Endothelial cell (in vitro differentiated cells): Measurements from ENCODE around the gene CLEC9A. TPM values are rescaled to one million over a fixed set of nuclear protein-coding genes. Genes with fewer than 3 reads are reported as not detected.

ENCODE experiments used
- DNase-seq: peaks from one replicate; pipeline ENCODE4 v3.0.0; 2021; ENCODE audit warnings: low spot score
- H3K27ac Mint-ChIP-seq: one replicate; pipeline ENCODE4 v1.8.0; 2021; ENCODE audit warnings: mixed read lengths, inconsistent platforms; ENCODE audit not compliant: unreplicated experiment
- H3K27me3 Mint-ChIP-seq: one replicate; pipeline ENCODE4 v1.8.0; 2021; ENCODE audit warnings: mild to moderate bottlenecking, moderate library complexity, mixed read lengths, inconsistent platforms; ENCODE audit not compliant: unreplicated experiment
- H3K36me3 Mint-ChIP-seq: one replicate; pipeline ENCODE4 v1.8.0; 2021; ENCODE audit warnings: mild to moderate bottlenecking, low read depth, mixed read lengths, inconsistent platforms; ENCODE audit not compliant: unreplicated experiment
- H3K4me1 Mint-ChIP-seq: one replicate; pipeline ENCODE4 v1.8.0; 2021; ENCODE audit warnings: mild to moderate bottlenecking, mixed read lengths, inconsistent platforms; ENCODE audit not compliant: unreplicated experiment
- H3K4me3 Mint-ChIP-seq: one replicate; pipeline ENCODE4 v1.8.0; 2021; ENCODE audit warnings: mild to moderate bottlenecking, mixed read lengths, inconsistent platforms; ENCODE audit not compliant: unreplicated experiment
- H3K9me3 Mint-ChIP-seq: one replicate; pipeline ENCODE4 v1.8.0; 2021; ENCODE audit warnings: mixed read lengths, inconsistent platforms; ENCODE audit not compliant: unreplicated experiment
- CTCF ChIP-seq: fragments of 200-600 bp; sonication (generic); IDR thresholded peaks from one replicate; pipeline ENCODE4 v1.5.0; 2021; ENCODE audit warnings: antibody characterized with exemption; ENCODE audit not compliant: unreplicated experiment
- long read RNA-seq: library from polyadenylated mRNA; unstranded; transcript quantifications from one replicate; pipeline ENCODE4 v2.0.0, GENCODE V29; 2020; ENCODE audit not compliant: unreplicated experiment
- total RNA-seq: library from RNA; stranded (reverse); fragmentation: NEBNext Ultra II Directional; extraction: Animal tissue kit (Norgen Biotek cat#: 25700); gene quantifications from one replicate; pipeline ENCODE4 v1.2.1, GENCODE V29; 2021; ENCODE audit not compliant: unreplicated experiment

Gene CLEC9A
- total RNA-seq: not detected
- long read RNA-seq: 0 reads

GRCh38 chr12:10030446-10030845 is at the start of gene CLEC9A:
Gene CLEC9A (plus strand): TSS chr12:10030682. CDS start chr12:10052688, 22,006 bp downstream.
- Mint-ChIP-seq H3K9me3 (no peaks in the 10 kb centered on the region), H3K36me3 (no peaks in the 10 kb centered on the region), H3K4me1 (peaks cover 9% of the 10 kb centered on the region), H3K27ac (peak within 1 kb of the TSS; percentile 26), H3K27me3 (peaks cover under 1% of the 10 kb centered on the region), H3K4me3 (no peak within 1 kb of the TSS)
- no peak for DNase-seq
- TF ChIP-seq CTCF: no peak

- no peaks in the 10 kb centered on the region for H3K27me3 Mint-ChIP-seq
- H3K4me1 Mint-ChIP-seq: no peaks in the 10 kb centered on the region
- no peaks in the 10 kb centered on the region for H3K36me3 Mint-ChIP-seq
- H3K9me3 Mint-ChIP-seq: no peaks in the 10 kb centered on the region
- no peak for DNase-seq
- H3K4me3 Mint-ChIP-seq: no peak overlapping the region
- TF ChIP-seq CTCF: no peak
- H3K27ac Mint-ChIP-seq: no peak overlapping the region
Observed at GRCh38 chr12:9991876-9992275, 38.6 kb upstream of the CLEC9A start.

GRCh38 chr12:9992296-9992695 is 38.2 kb upstream of the CLEC9A start:
- TF ChIP-seq CTCF: no peak
- DNase-seq: no peak
- Mint-ChIP-seq H3K9me3 (no peaks in the 10 kb centered on the region), H3K36me3 (no peaks in the 10 kb centered on the region), H3K4me1 (no peaks in the 10 kb centered on the region), H3K27ac (no peak overlapping the region), H3K27me3 (no peaks in the 10 kb centered on the region), H3K4me3 (no peak overlapping the region)

- TF ChIP-seq CTCF: no peak
- H3K27ac Mint-ChIP-seq: no peak within 1 kb of the TSS
- H3K4me3 Mint-ChIP-seq: no peak within 1 kb of the TSS
- H3K27me3 Mint-ChIP-seq: peaks cover 2% of the 10 kb centered on the region
- H3K4me1 Mint-ChIP-seq: peaks cover 2% of the 10 kb centered on the region
- H3K36me3 Mint-ChIP-seq: no peaks in the 10 kb centered on the region
- no peak for DNase-seq
- H3K9me3 Mint-ChIP-seq: no peaks in the 10 kb centered on the region
Observed at GRCh38 chr12:9999016-9999415, 31.5 kb upstream of the CLEC9A start, which contains the start of gene CLEC1B. Gene CLEC1B (minus strand): TSS chr12:9999121. CDS start chr12:9999100, 21 bp downstream.

GRCh38 chr12:10001171-10001776 is 29.2 kb upstream of the CLEC9A start:
- TF ChIP-seq CTCF: no peak
- H3K27me3 Mint-ChIP-seq: peaks cover 2% of the 10 kb centered on the region
- no peak overlapping the region for H3K4me3 Mint-ChIP-seq
- H3K4me1 Mint-ChIP-seq: peaks cover 2% of the 10 kb centered on the region
- no peaks in the 10 kb centered on the region for H3K9me3 Mint-ChIP-seq
- no peaks in the 10 kb centered on the region for H3K36me3 Mint-ChIP-seq
- no peak overlapping the region for H3K27ac Mint-ChIP-seq
- no peak for DNase-seq
